Nephron progenitor cell (in vitro differentiated cells): Measurements from ENCODE around the gene DHX32.

ENCODE experiments used
- DNase-seq: peaks from one replicate; pipeline ENCODE4 v3.0.0; 2021
- H3K27ac Mint-ChIP-seq: 2 replicates; pipeline ENCODE4 v1.8.0; 2021; ENCODE audit warnings: mild to moderate bottlenecking, moderate library complexity, mixed read lengths
- H3K27me3 Mint-ChIP-seq: 2 replicates; pipeline ENCODE4 v1.8.0; 2021; ENCODE audit warnings: mild to moderate bottlenecking, low read depth, mixed read lengths; ENCODE audit not compliant: poor library complexity
- H3K36me3 Mint-ChIP-seq: 2 replicates; pipeline ENCODE4 v1.8.0; 2021; ENCODE audit warnings: low read depth, mixed read lengths
- H3K4me1 Mint-ChIP-seq: 2 replicates; pipeline ENCODE4 v1.8.0; 2021; ENCODE audit warnings: mixed read lengths
- H3K4me3 Mint-ChIP-seq: 2 replicates; pipeline ENCODE4 v1.8.0; 2021; ENCODE audit warnings: mild to moderate bottlenecking, moderate library complexity, mixed read lengths
- H3K9me3 Mint-ChIP-seq: 2 replicates; pipeline ENCODE4 v1.8.0; 2021; ENCODE audit warnings: mild to moderate bottlenecking, moderate library complexity, mixed read lengths
- CTCF ChIP-seq: fragments of 200-600 bp; sonication (generic); IDR thresholded peaks from 2 replicates; pipeline ENCODE4 v1.5.0; 2021; ENCODE audit warnings: antibody characterized with exemption

The DHX32 gene

GRCh38 chr10:125812128-125812750, 68.9 kb downstream of the DHX32 start:
- Mint-ChIP-seq H3K36me3 (peaks cover 51% of the 10 kb centered on the region), H3K4me1 (no peaks in the 10 kb centered on the region), H3K27me3 (no peaks in the 10 kb centered on the region), H3K27ac (no peak overlapping the region), H3K4me3 (no peak overlapping the region), H3K9me3 (no peaks in the 10 kb centered on the region)
- DNase-seq = no peak
- no peak for TF ChIP-seq CTCF

GRCh38 chr10:125811251-125811650, 69.8 kb downstream of the DHX32 start:
- Mint-ChIP-seq H3K36me3 (peaks cover 54% of the 10 kb centered on the region), H3K4me3 (no peak overlapping the region), H3K4me1 (peaks cover 4% of the 10 kb centered on the region), H3K27ac (no peak overlapping the region), H3K9me3 (no peaks in the 10 kb centered on the region), H3K27me3 (no peaks in the 10 kb centered on the region)
- no peak for DNase-seq
- TF ChIP-seq CTCF = no peak

- Mint-ChIP-seq H3K27ac (no peak overlapping the region), H3K9me3 (no peaks in the 10 kb centered on the region)
Observed at GRCh38 chr10:125808047-125808446, 73.0 kb downstream of the DHX32 start.

GRCh38 chr10:125802739-125803138, 78.4 kb downstream of the DHX32 start:
- H3K27ac Mint-ChIP-seq = no peak overlapping the region
- H3K27me3 Mint-ChIP-seq = no peaks in the 10 kb centered on the region
- H3K4me1 Mint-ChIP-seq = peaks cover 6% of the 10 kb centered on the region
- H3K4me3 Mint-ChIP-seq = no peak overlapping the region
- no peaks in the 10 kb centered on the region for H3K9me3 Mint-ChIP-seq
- no peak for TF ChIP-seq CTCF
- DNase-seq = no peak
- H3K36me3 Mint-ChIP-seq = peaks cover 36% of the 10 kb centered on the region

More at GRCh38 chr10:125808047-125808446, 73.0 kb downstream of the DHX32 start:
- Mint-ChIP-seq H3K4me1 (peaks cover 6% of the 10 kb centered on the region), H3K27me3 (no peaks in the 10 kb centered on the region), H3K4me3 (no peak overlapping the region), H3K36me3 (peaks cover 53% of the 10 kb centered on the region)
- DNase-seq = no peak
- no peak for TF ChIP-seq CTCF

GRCh38 chr10:125802131-125802530, 79.0 kb downstream of the DHX32 start:
- Mint-ChIP-seq H3K27me3 (no peaks in the 10 kb centered on the region), H3K27ac (no peak overlapping the region), H3K4me3 (no peak overlapping the region), H3K4me1 (peaks cover 6% of the 10 kb centered on the region), H3K9me3 (no peaks in the 10 kb centered on the region), H3K36me3 (peaks cover 36% of the 10 kb centered on the region)
- TF ChIP-seq CTCF = no peak
- DNase-seq = no peak

- no peak for TF ChIP-seq CTCF
- Mint-ChIP-seq H3K9me3 (no peaks in the 10 kb centered on the region), H3K4me3 (no peak overlapping the region), H3K36me3 (peaks cover 36% of the 10 kb centered on the region), H3K27me3 (no peaks in the 10 kb centered on the region), H3K27ac (no peak overlapping the region), H3K4me1 (peaks cover 5% of the 10 kb centered on the region)
- DNase-seq = no peak
Observed at GRCh38 chr10:125801574-125801973, 79.5 kb downstream of the DHX32 start.
